HG03460 (cell line): ENCODE results near the gene TCP10L.
"Not testable (repeated sequence)": the region's sequence is repeated elsewhere in the genome, so short reads cannot be mapped to it uniquely, and the experiment has no call there.

Experiments
- ATAC-seq: cut with Tn5 transposase; IDR thresholded peaks from one replicate; pipeline ENCODE4 v1.9.1; 2021; ENCODE audit not compliant: unreplicated experiment

TCP10L gene

GRCh38 chr21:32585042-32585710 is at the start of gene TCP10L:
TCP10L (minus strand) TSS chr21:32585523; CDS start chr21:32584304, 1,219 bp downstream.
- no peak for ATAC-seq

GRCh38 chr21:32626621-32627196 is 41.4 kb upstream of the TCP10L start:
- ATAC-seq: no peak

GRCh38 chr21:32618218-32618617 is 32.9 kb upstream of the TCP10L start:
- ATAC-seq: not testable (repeated sequence)

GRCh38 chr21:32613436-32614043 is 28.2 kb upstream of the TCP10L start:
- no peak for ATAC-seq

GRCh38 chr21:32612999-32613337 is 27.6 kb upstream of the TCP10L start:
- no peak for ATAC-seq

- ATAC-seq: peak; percentile 92
These were observed 27.0 kb upstream of the TCP10L start, which contains the start of gene CFAP298 for GRCh38 chr21:32612075-32612998. CFAP298 (minus strand) TSS chr21:32612377; CDS start chr21:32612243, 134 bp downstream.

GRCh38 chr21:32611471-32611997 is 26.2 kb upstream of the TCP10L start:
- ATAC-seq: peak; percentile 17

GRCh38 chr21:32610940-32611339 is 25.6 kb upstream of the TCP10L start:
- ATAC-seq: not testable (repeated sequence)

GRCh38 chr21:32608851-32609250 is 23.5 kb upstream of the TCP10L start:
- no peak for ATAC-seq

- ATAC-seq: no peak
These were observed 20.1 kb upstream of the TCP10L start for GRCh38 chr21:32605469-32605868.

- ATAC-seq: no peak
These were observed 19.1 kb upstream of the TCP10L start for GRCh38 chr21:32604464-32604863.

- no peak for ATAC-seq
These were observed 17.8 kb upstream of the TCP10L start for GRCh38 chr21:32603131-32603530.

- ATAC-seq: no peak
These were observed 16.8 kb upstream of the TCP10L start for GRCh38 chr21:32602099-32602498.

- ATAC-seq: no peak
These were observed 14.2 kb upstream of the TCP10L start for GRCh38 chr21:32599526-32599925.

- no peak for ATAC-seq
These were observed 13.8 kb upstream of the TCP10L start for GRCh38 chr21:32599091-32599490.

GRCh38 chr21:32597205-32597604 is 11.9 kb upstream of the TCP10L start:
- ATAC-seq: no peak

GRCh38 chr21:32595431-32595830 is 10.1 kb upstream of the TCP10L start:
- ATAC-seq: no peak

GRCh38 chr21:32593690-32594089 is 8.4 kb upstream of the TCP10L start:
- ATAC-seq: no peak

- ATAC-seq: no peak
These were observed 7.7 kb upstream of the TCP10L start for GRCh38 chr21:32592929-32593502.

GRCh38 chr21:32590130-32590529 is 4.8 kb upstream of the TCP10L start:
- ATAC-seq: no peak

- no peak for ATAC-seq
These were observed 2.3 kb upstream of the TCP10L start for GRCh38 chr21:32587651-32588050.
